GM19035 (cell line): ENCODE data around the gene NINJ1.

Experiments
- ATAC-seq: cut with Tn5 transposase; IDR thresholded peaks from one replicate; pipeline ENCODE4 v1.9.1; 2021; ENCODE audit not compliant: unreplicated experiment

The NINJ1 gene

GRCh38 chr9:93134015-93134739 lies at the start of gene NINJ1:
Gene NINJ1 (minus strand): TSS chr9:93134251. CDS start chr9:93134217, 34 bp downstream.
- peak; percentile 73 for ATAC-seq

GRCh38 chr9:93183131-93183662 lies 49.1 kb upstream of the NINJ1 start:
- ATAC-seq, result no peak

- ATAC-seq, result no peak
Measured at GRCh38 chr9:93182572-93182971, 48.5 kb upstream of the NINJ1 start.

- no peak for ATAC-seq
Measured at GRCh38 chr9:93181672-93182435, 47.8 kb upstream of the NINJ1 start.

GRCh38 chr9:93180938-93181337 lies 46.9 kb upstream of the NINJ1 start:
- no peak for ATAC-seq

GRCh38 chr9:93178851-93179786 lies 45.1 kb upstream of the NINJ1 start:
- ATAC-seq, result no peak

- no peak for ATAC-seq
Measured at GRCh38 chr9:93177676-93178075, 43.6 kb upstream of the NINJ1 start.

- no peak for ATAC-seq
Measured at GRCh38 chr9:93174976-93175375, 40.9 kb upstream of the NINJ1 start.

- no peak for ATAC-seq
Measured at GRCh38 chr9:93173365-93174051, 39.5 kb upstream of the NINJ1 start.

GRCh38 chr9:93172666-93173364 lies 38.8 kb upstream of the NINJ1 start:
- ATAC-seq, result no peak

GRCh38 chr9:93171261-93171990 lies 37.4 kb upstream of the NINJ1 start:
- ATAC-seq, result no peak

GRCh38 chr9:93170571-93170970 lies 36.5 kb upstream of the NINJ1 start:
- no peak for ATAC-seq

GRCh38 chr9:93169444-93169843 lies 35.4 kb upstream of the NINJ1 start:
- no peak for ATAC-seq

- no peak for ATAC-seq
Measured at GRCh38 chr9:93168581-93168980, 34.5 kb upstream of the NINJ1 start.

GRCh38 chr9:93167838-93168237 lies 33.8 kb upstream of the NINJ1 start:
- no peak for ATAC-seq

- no peak for ATAC-seq
Measured at GRCh38 chr9:93167185-93167584, 33.1 kb upstream of the NINJ1 start.

GRCh38 chr9:93166699-93167098 lies 32.6 kb upstream of the NINJ1 start:
- no peak for ATAC-seq

- ATAC-seq, result no peak
Measured at GRCh38 chr9:93164085-93164484, 30.0 kb upstream of the NINJ1 start.
